ENCODE measurements around the gene IPO9.
"Not testable (repeated sequence)": the region's sequence is repeated elsewhere in the genome, so short reads cannot be mapped to it uniquely, and the experiment has no call there.

The IPO9 gene

GRCh38 chr1:201889090-201889968, 60.4 kb downstream of the IPO9 start:
- no peak for DNase-seq

- no peak for DNase-seq
Observed at GRCh38 chr1:201890223-201890622, 61.3 kb downstream of the IPO9 start.

- DNase-seq: no peak
Observed at GRCh38 chr1:201890806-201891450, 62.0 kb downstream of the IPO9 start.

GRCh38 chr1:201891451-201892045, 62.6 kb downstream of the IPO9 start:
- no peak for DNase-seq

- no peak for DNase-seq
Observed at GRCh38 chr1:201892211-201892610, 63.3 kb downstream of the IPO9 start.

- DNase-seq: no peak
Observed at GRCh38 chr1:201893431-201893830, 64.5 kb downstream of the IPO9 start.

- DNase-seq: no peak
Observed at GRCh38 chr1:201894343-201895119, 65.6 kb downstream of the IPO9 start.

GRCh38 chr1:201895120-201895665, 66.2 kb downstream of the IPO9 start:
- no peak for DNase-seq

- DNase-seq: peak; percentile 84
Observed at GRCh38 chr1:201895913-201896807, 67.2 kb downstream of the IPO9 start.

GRCh38 chr1:201896951-201897391, 68.0 kb downstream of the IPO9 start:
- DNase-seq: no peak

- no peak for DNase-seq
Observed at GRCh38 chr1:201898240-201898894, 69.4 kb downstream of the IPO9 start.

GRCh38 chr1:201898992-201899391, 70.0 kb downstream of the IPO9 start:
- no peak for DNase-seq

GRCh38 chr1:201899683-201900429, 70.9 kb downstream of the IPO9 start:
- no peak for DNase-seq

- DNase-seq: no peak
Observed at GRCh38 chr1:201900476-201900875, 71.5 kb downstream of the IPO9 start.

- DNase-seq: not testable (repeated sequence)
Observed at GRCh38 chr1:201901036-201901435, 72.1 kb downstream of the IPO9 start.

- DNase-seq: no peak
Observed at GRCh38 chr1:201902198-201902597, 73.2 kb downstream of the IPO9 start.

GRCh38 chr1:201903135-201903534, 74.2 kb downstream of the IPO9 start:
- DNase-seq: no peak

- no peak for DNase-seq
Observed at GRCh38 chr1:201904579-201904978, 75.6 kb downstream of the IPO9 start.

- no peak for DNase-seq
Observed at GRCh38 chr1:201905234-201905890, 76.4 kb downstream of the IPO9 start.

GRCh38 chr1:201906336-201906735, 77.4 kb downstream of the IPO9 start:
- DNase-seq: no peak

Data from CD4-positive, alpha-beta T cell treated with Interleukin-17A for 1 hour (primary cell).